ENCODE data around the gene PPRC1. TPM values are rescaled to one million over a fixed set of nuclear protein-coding genes. Genes with fewer than 3 reads are reported as not detected.

Gene PPRC1
- total RNA-seq, 1 donor from 2014 or later = 32.7 TPM

DNA sequence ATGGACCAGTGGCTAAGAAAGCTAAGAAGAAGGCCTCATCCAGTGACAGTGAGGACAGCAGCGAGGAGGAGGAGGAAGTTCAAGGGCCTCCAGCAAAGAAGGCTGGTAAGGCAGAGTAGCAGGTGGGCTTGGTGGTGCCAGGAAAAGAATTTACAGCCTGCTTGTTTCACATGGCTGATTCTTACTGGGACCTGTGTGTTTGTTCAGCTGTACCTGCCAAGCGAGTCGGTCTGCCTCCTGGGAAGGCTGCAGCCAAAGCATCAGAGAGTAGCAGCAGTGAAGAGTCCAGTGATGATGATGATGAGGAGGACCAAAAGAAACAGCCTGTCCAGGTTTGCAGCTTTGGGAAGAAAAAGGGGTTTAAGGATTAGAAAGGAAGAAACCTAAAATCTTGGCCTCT, 24.4 kb downstream of the PPRC1 start:
- DNase-seq (no peak), ATAC-seq (no peak)
- Histone ChIP-seq H3K36me3 (peaks cover 80% of the 10 kb centered on the region), H3K27ac (no peak overlapping the region), H3K9me3 (no peaks in the 10 kb centered on the region), H3K4me3 (no peak overlapping the region), H3K27me3 (ENCODE audit: low read depth) (no peaks in the 10 kb centered on the region), H3K4me1 (peaks cover 13% of the 10 kb centered on the region)
- intact Hi-C loops (cut with DNase I) = no loop called here
- TF ChIP-seq, protein P1, sequence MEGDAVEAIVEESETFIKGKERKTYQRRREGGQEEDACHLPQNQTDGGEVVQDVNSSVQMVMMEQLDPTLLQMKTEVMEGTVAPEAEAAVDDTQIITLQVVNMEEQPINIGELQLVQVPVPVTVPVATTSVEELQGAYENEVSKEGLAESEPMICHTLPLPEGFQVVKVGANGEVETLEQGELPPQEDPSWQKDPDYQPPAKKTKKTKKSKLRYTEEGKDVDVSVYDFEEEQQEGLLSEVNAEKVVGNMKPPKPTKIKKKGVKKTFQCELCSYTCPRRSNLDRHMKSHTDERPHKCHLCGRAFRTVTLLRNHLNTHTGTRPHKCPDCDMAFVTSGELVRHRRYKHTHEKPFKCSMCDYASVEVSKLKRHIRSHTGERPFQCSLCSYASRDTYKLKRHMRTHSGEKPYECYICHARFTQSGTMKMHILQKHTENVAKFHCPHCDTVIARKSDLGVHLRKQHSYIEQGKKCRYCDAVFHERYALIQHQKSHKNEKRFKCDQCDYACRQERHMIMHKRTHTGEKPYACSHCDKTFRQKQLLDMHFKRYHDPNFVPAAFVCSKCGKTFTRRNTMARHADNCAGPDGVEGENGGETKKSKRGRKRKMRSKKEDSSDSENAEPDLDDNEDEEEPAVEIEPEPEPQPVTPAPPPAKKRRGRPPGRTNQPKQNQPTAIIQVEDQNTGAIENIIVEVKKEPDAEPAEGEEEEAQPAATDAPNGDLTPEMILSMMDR (IDR thresholded peaks at IDR 0.05) = no peak

DNA sequence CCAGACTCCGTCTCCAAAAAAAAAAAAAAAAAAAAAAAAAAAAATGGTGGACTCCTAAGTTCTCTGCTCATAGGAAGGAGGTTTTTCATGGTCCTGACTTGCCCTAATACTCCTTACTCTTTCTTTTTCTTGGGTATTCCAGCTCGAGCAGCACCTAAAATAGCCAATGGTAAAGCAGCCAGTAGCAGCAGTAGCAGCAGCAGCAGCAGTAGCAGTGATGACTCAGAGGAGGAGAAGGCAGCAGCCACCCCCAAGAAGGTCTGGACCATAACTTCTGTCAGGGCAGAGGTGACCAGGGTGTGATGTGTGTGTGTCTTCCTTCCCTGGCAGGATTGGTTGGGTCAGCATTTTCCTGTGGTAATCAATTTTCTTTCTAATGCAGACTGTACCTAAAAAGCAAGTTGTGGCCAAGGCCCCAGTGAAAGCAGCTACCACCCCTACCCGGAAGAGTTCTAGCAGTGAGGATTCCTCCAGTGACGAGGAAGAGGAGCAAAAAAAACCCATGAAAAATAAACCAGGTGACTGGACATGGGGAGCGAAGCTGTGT, 26.3 kb downstream of the PPRC1 start:
- H3K4me3 ChIP-seq = no peak overlapping the region
- no peaks in the 10 kb centered on the region for H3K9me3 ChIP-seq
- no peaks in the 10 kb centered on the region for H3K4me1 ChIP-seq
- intact Hi-C loops (cut with DNase I) = no loop called here
- H3K27ac ChIP-seq = no peak overlapping the region
- TF ChIP-seq, protein P1 (IDR thresholded peaks at IDR 0.05) = no peak
- DNase-seq (no peak), ATAC-seq (no peak)
- H3K27me3 ChIP-seq (ENCODE audit: low read depth) = no peaks in the 10 kb centered on the region
- H3K36me3 ChIP-seq = peaks cover 99% of the 10 kb centered on the region

DNA sequence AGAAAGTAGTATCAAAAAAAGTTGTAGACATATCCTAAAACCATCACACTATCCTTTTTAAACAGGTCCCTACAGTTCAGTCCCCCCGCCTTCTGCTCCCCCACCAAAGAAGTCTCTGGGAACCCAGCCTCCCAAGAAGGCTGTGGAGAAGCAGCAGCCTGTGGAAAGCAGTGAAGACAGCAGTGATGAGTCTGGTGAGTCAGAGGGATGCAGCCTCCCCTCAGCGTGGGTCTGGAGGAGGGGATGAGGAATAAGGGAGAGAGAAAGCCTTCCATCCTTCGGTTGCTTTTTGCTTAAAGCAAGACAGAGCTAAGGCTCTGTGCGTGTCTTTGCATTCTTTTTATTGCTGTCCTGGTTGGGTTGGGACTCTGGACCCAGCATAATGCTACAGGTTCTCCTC, 27.0 kb downstream of the PPRC1 start:
- no peak overlapping the region for H3K4me3 ChIP-seq
- ATAC-seq = no peak
- H3K9me3 ChIP-seq = no peaks in the 10 kb centered on the region
- DNase-seq = peak; percentile 4
- peaks cover 94% of the 10 kb centered on the region for H3K36me3 ChIP-seq
- H3K27me3 ChIP-seq (ENCODE audit: low read depth) = no peaks in the 10 kb centered on the region
- TF ChIP-seq, protein P1 (IDR thresholded peaks at IDR 0.05) = no peak
- no peak overlapping the region for H3K27ac ChIP-seq
- H3K4me1 ChIP-seq = no peaks in the 10 kb centered on the region
- intact Hi-C loops (cut with DNase I) = no loop called here

DNA sequence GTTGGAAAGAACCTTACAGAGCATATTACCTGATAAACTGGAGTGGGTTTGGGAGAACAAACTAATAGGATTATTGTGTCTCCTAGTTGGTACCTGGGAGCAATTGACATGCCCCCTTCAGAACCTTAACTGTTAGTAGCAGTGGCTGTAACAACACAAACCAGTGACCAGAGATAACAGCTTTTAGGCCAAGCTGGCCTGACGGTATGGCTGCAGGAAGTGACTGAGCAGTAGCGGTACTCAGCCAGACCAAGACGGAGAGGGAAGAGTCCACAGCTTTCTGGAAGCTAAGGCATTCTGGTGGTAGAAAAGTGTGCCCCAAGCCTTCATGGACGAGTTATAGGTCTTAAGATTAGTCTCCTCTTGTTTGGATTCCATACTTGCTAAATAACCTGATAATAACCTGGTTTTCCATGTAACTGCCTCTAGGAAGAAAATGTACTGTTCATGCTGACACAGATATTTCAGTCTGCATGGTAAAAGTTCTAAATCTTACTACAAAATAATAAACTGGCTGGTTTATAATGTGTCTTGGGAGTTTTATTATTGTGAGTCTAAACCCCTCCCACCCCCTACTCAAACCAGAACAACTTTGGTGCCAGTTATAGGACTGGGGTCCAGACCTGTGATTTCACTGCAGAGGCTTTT, 30.6 kb downstream of the PPRC1 start:
- Histone ChIP-seq H3K4me1 (no peaks in the 10 kb centered on the region), H3K36me3 (peaks cover 58% of the 10 kb centered on the region), H3K27me3 (ENCODE audit: low read depth) (no peaks in the 10 kb centered on the region), H3K9me3 (no peaks in the 10 kb centered on the region), H3K4me3 (no peak overlapping the region), H3K27ac (no peak overlapping the region)
- DNase-seq (no peak), ATAC-seq (no peak)
- intact Hi-C loops (cut with DNase I) = no loop called here
- TF ChIP-seq, protein P1 (IDR thresholded peaks at IDR 0.05) = no peak

DNA sequence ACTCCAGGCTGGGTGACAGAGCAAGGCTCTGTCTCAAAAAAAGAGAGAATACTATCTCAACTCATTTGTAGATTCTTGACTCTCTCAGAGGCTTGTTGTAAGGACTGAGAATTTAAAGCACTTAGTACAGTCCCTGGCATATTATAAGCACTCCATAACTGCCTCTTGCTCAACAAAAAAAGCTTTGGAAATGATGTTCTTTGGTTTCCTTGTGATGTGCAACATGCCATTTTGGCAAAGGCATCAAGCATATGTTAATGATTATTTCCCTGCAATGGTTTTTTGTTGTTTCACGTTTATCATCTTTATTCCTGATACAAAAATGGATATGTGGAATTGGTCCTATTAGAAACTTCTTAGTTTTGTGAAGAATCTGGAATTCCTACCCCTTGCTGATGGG, 35.0 kb downstream of the PPRC1 start:
- intact Hi-C loops (cut with DNase I) = no loop called here
- Histone ChIP-seq H3K4me1 (peaks cover 11% of the 10 kb centered on the region), H3K36me3 (peaks cover 14% of the 10 kb centered on the region), H3K4me3 (no peak overlapping the region), H3K9me3 (no peaks in the 10 kb centered on the region), H3K27me3 (ENCODE audit: low read depth) (no peaks in the 10 kb centered on the region), H3K27ac (no peak overlapping the region)
- DNase-seq = no peak
- no peak for ATAC-seq
- TF ChIP-seq, protein P1 (IDR thresholded peaks at IDR 0.05) = no peak
